Suprapubic skin (tissue), 4 donors: ENCODE data around the gene TNNC1. TPM values are rescaled to one million over a fixed set of nuclear protein-coding genes. Genes with fewer than 3 reads are reported as not detected.
A peak's percentile ranks its signal among the peaks of the same experiment; 100 is the strongest.

Experiments
- DNase-seq, 2 donors: peaks; one replicate each; pipeline ENCODE4 v3.0.0-alpha.2; 2019; ENCODE audit warnings: low spot score in 2 of 2
- H3K27ac ChIP-seq: fragments of 200-600 bp; sonication (generic); one replicate; pipeline ENCODE4 v1.5.1; 2019
- H3K27me3 ChIP-seq: fragments of 200-600 bp; sonication (generic); one replicate; pipeline ENCODE4 v1.5.1; 2019
- H3K36me3 ChIP-seq: fragments of 200-600 bp; sonication (generic); one replicate; pipeline ENCODE4 v1.5.1; 2019
- H3K4me1 ChIP-seq: fragments of 200-600 bp; sonication (generic); one replicate; pipeline ENCODE4 v1.5.1; 2019
- H3K4me3 ChIP-seq: fragments of 200-600 bp; sonication (generic); one replicate; pipeline ENCODE4 v1.5.1; 2019; ENCODE audit warnings: mild to moderate bottlenecking
- H3K9me3 ChIP-seq: fragments of 200-600 bp; sonication (generic); one replicate; pipeline ENCODE4 v1.5.1; 2019
- EP300 ChIP-seq: sonication (generic); formaldehyde crosslinking; IDR thresholded peaks from one replicate; pipeline ENCODE4 v1.6.1; 2017; ENCODE audit warnings: antibody characterized with exemption
- POLR2A ChIP-seq, 2 donors: fragments of 450-650 bp; IDR thresholded peaks; one replicate each; pipeline ENCODE4 v1.6.1; 2017; ENCODE audit warnings: antibody characterized with exemption in 2 of 2, mild to moderate bottlenecking in 2 of 2, moderate library complexity in 2 of 2
- POLR2AphosphoS5 ChIP-seq, 3 donors: sonication (generic); formaldehyde crosslinking; IDR thresholded peaks; one replicate each; pipeline ENCODE4 v1.6.1; 2017; ENCODE audit warnings: antibody characterized with exemption in 3 of 3
- WGBS: methylation state at CpG from one replicate; pipeline ENCODE4 v1.1.5; 2018; 5-methylcytosine and 5-hydroxymethylcytosine counted together
- total RNA-seq, 4 donors: library from RNA; depleted of rRNA; stranded (reverse); fragments of >200 nt; gene quantifications; one replicate each; pipeline ENCODE4 v1.1.0, GENCODE V29; 2016
- TF ChIP-seq, protein P1 (sequence below), 2 donors: fragments of 200-600 bp in 1 of 2; fragments of 450-650 bp in 1 of 2; sonication (generic) in 1 of 2; IDR thresholded peaks; one replicate each; pipeline ENCODE4 v1.5.1; 2016 to 2019; ENCODE audit warnings: antibody characterized with exemption in 2 of 2, mild to moderate bottlenecking in 1 of 2, moderate library complexity in 1 of 2

Gene TNNC1
- total RNA-seq, 4 donors from 2014 or later = 1.4 to 15.9 (median 8.4) TPM

DNA sequence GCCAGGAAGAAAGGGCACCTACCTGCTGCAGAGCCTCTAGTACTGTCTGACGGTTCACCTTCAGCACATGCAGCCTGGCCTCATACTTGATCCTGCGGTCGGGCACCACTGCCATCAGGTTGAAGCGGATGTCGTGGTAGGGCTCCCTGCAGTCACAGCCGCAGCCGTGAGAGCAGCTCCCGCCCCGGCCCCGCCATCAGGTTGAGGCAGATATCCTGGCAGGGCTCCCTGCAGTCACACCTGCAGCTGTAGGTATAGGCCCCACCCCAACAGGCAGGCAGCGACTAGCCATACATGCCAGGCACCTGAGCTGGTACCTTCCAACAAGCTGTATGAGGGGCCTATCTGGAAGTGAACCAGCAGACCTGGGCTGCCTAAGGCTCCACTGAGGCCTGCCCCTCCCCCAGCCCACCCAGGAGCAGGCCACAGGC lies 47.6 kb downstream of the TNNC1 start:
- Histone ChIP-seq H3K27ac (peak overlapping the region; percentile 90), H3K4me1 (peaks cover 83% of the 10 kb centered on the region), H3K36me3 (peaks cover 67% of the 10 kb centered on the region), H3K9me3 (no peaks in the 10 kb centered on the region), H3K4me3 (peak overlapping the region; percentile 28), H3K27me3 (no peaks in the 10 kb centered on the region)
- peak in 1 of 2 donors; percentile 85 for DNase-seq
- no peak for TF ChIP-seq EP300
- TF ChIP-seq, protein P1, sequence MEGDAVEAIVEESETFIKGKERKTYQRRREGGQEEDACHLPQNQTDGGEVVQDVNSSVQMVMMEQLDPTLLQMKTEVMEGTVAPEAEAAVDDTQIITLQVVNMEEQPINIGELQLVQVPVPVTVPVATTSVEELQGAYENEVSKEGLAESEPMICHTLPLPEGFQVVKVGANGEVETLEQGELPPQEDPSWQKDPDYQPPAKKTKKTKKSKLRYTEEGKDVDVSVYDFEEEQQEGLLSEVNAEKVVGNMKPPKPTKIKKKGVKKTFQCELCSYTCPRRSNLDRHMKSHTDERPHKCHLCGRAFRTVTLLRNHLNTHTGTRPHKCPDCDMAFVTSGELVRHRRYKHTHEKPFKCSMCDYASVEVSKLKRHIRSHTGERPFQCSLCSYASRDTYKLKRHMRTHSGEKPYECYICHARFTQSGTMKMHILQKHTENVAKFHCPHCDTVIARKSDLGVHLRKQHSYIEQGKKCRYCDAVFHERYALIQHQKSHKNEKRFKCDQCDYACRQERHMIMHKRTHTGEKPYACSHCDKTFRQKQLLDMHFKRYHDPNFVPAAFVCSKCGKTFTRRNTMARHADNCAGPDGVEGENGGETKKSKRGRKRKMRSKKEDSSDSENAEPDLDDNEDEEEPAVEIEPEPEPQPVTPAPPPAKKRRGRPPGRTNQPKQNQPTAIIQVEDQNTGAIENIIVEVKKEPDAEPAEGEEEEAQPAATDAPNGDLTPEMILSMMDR (IDR thresholded peaks at IDR 0.05) = no peak
- no peak for TF ChIP-seq POLR2A (IDR thresholded peaks at IDR 0.05)
- peak in 2 of 3 donors; percentile 22 to 36 for TF ChIP-seq POLR2AphosphoS5 (IDR thresholded peaks at IDR 0.05)
- WGBS = 67% methylated on average over 1 of the region's 11 CpGs

DNA sequence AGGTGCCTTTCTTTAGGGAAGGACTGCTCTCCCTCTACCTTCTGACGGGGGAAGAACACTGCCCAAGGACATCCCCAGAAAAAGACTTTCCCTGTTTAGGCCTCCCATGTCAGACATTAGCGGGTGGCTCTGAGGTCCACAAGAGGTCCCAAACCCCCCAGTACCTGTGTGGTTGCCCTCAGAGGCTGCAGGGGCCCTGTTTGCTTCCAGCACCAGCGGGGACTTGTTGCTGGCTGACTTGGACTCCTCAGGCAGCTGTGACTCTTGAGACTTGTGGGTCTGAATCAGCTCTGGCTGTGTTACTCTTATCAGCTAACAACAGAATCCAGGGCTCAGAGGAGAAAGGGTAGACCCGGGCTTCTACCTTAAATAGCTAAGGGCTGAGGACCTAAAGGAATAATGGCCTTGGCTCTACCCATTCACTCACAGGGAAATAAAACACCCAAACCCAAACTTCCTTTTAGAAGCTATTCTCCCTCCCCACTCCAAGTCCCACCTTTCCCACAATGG lies 48.2 kb downstream of the TNNC1 start:
- Histone ChIP-seq H3K9me3 (no peaks in the 10 kb centered on the region), H3K27me3 (no peaks in the 10 kb centered on the region), H3K4me1 (peaks cover 86% of the 10 kb centered on the region), H3K27ac (peak overlapping the region; percentile 90), H3K36me3 (peaks cover 72% of the 10 kb centered on the region), H3K4me3 (peak overlapping the region; percentile 28)
- peak in 1 of 2 donors; percentile 57 for DNase-seq
- 52% methylated on average over 4 of the region's 4 CpGs for WGBS
- TF ChIP-seq, protein P1 (IDR thresholded peaks at IDR 0.05) = no peak
- TF ChIP-seq POLR2AphosphoS5 (IDR thresholded peaks at IDR 0.05) = no peak
- TF ChIP-seq POLR2A (IDR thresholded peaks at IDR 0.05) = no peak

DNA sequence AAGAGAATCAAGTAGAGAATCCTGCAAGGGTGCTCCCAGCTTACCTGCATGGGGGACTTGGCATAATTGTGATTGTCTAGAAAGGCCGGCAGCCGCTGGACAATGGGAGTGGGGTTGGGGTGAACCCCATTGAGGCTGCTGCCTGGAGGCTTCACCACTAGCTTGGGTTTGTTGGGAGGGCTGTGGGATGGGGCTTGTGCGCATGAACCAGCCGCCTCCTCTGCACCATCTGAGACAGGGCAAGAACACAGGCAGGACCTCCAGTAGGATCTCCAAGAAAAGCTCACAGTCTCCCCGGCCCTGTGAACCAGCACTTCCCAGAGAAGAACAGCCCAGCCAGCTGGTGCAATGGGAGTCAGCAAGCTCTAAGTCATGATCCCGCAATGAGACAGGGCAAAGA lies 48.8 kb downstream of the TNNC1 start:
- peak in 1 of 2 donors; percentile 57 for DNase-seq
- TF ChIP-seq POLR2A (IDR thresholded peaks at IDR 0.05) = no peak
- no peak for TF ChIP-seq POLR2AphosphoS5 (IDR thresholded peaks at IDR 0.05)
- TF ChIP-seq, protein P1 (IDR thresholded peaks at IDR 0.05) = no peak
- no peak for TF ChIP-seq EP300
- Histone ChIP-seq H3K27me3 (no peaks in the 10 kb centered on the region), H3K4me1 (peaks cover 90% of the 10 kb centered on the region), H3K4me3 (peak overlapping the region; percentile 28), H3K36me3 (peaks cover 78% of the 10 kb centered on the region), H3K27ac (peak overlapping the region; percentile 90), H3K9me3 (no peaks in the 10 kb centered on the region)
- WGBS = 77% methylated on average over 5 of the region's 6 CpGs

DNA sequence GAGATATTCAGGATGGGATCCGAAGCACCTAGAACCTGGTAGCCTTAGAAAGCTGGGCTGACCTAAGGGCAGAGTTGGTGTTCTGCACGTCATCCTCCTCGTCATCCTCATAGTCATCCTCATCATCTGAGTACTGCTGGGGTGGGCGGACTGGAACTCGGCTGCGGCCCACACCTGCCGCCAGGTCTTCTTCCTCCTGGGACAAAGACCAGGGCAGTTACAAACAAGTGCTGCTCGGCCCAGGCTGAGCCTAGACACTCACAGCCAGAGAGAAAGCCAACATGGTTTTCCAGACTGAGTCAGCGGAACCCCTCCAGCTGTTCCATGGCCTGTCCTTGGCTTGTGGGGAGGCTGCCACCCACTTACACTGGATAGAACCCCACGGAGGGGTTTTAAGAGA lies 49.5 kb downstream of the TNNC1 start:
- Histone ChIP-seq H3K36me3 (peaks cover 83% of the 10 kb centered on the region), H3K27ac (peak overlapping the region; percentile 90)
- WGBS = 73% methylated on average over 8 of the region's 10 CpGs

DNA sequence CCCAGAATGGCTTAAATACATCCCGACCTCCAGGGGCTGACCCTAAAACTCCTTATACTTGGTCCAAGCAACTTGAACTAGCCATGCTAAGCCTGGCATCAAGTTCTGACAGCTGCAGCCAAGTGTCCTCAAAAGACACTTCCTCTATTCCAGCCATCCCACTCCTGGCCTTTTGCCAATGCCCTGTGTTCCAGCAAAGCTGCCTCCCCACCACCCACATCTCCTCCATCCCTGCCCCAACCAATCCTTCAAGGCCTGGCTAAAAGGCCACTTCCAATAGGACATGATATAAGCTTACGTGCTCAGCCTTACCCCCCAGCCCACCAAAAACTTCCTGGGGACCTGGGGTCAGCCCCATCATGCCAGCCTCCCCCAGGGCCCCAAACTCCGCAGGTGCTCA lies 49.9 kb downstream of the TNNC1 start:
- no peak overlapping the region for H3K27ac ChIP-seq
- H3K27me3 ChIP-seq = no peaks in the 10 kb centered on the region
- peak in 1 of 2 donors; percentile 61 for DNase-seq
- TF ChIP-seq POLR2A (IDR thresholded peaks at IDR 0.05) = no peak
- TF ChIP-seq POLR2AphosphoS5 (IDR thresholded peaks at IDR 0.05) = no peak
- TF ChIP-seq EP300 = no peak
- TF ChIP-seq, protein P1 (IDR thresholded peaks at IDR 0.05) = no peak
- H3K4me3 ChIP-seq = no peak overlapping the region
- peaks cover 83% of the 10 kb centered on the region for H3K36me3 ChIP-seq
- no peaks in the 10 kb centered on the region for H3K9me3 ChIP-seq
- peaks cover 84% of the 10 kb centered on the region for H3K4me1 ChIP-seq
- WGBS = 80% methylated on average over 3 of the region's 3 CpGs

More for the DNA sequence above, 49.5 kb downstream of the TNNC1 start:
- TF ChIP-seq EP300 (no peak), POLR2AphosphoS5 (IDR thresholded peaks at IDR 0.05) (no peak), POLR2A (IDR thresholded peaks at IDR 0.05) (no peak)
- TF ChIP-seq, protein P1 (IDR thresholded peaks at IDR 0.05) = no peak
- Histone ChIP-seq H3K4me3 (no peak overlapping the region), H3K4me1 (peaks cover 88% of the 10 kb centered on the region), H3K9me3 (no peaks in the 10 kb centered on the region), H3K27me3 (no peaks in the 10 kb centered on the region)
- DNase-seq = peak in 1 of 2 donors; percentile 59
